Kidney capillary endothelial cell (primary cell): ENCODE results near the gene COL25A1.
"Not testable (repeated sequence)": the region's sequence is repeated elsewhere in the genome, so short reads cannot be mapped to it uniquely, and the experiment has no call there.

ENCODE experiments used
- DNase-seq: peaks from one replicate; pipeline ENCODE4 v3.0.0-alpha.2; 2018; ENCODE audit warnings: low spot score

Gene COL25A1

GRCh38 chr4:109166586-109166985 is 135.9 kb downstream of the COL25A1 start:
- DNase-seq, result no peak

- no peak for DNase-seq
These were observed 136.3 kb downstream of the COL25A1 start for GRCh38 chr4:109166126-109166525.

- no peak for DNase-seq
These were observed 138.4 kb downstream of the COL25A1 start for GRCh38 chr4:109164011-109164410.

GRCh38 chr4:109163493-109163892 is 139.0 kb downstream of the COL25A1 start:
- DNase-seq, result no peak

- DNase-seq, result no peak
These were observed 139.7 kb downstream of the COL25A1 start for GRCh38 chr4:109162759-109163158.

- DNase-seq, result no peak
These were observed 142.0 kb downstream of the COL25A1 start for GRCh38 chr4:109160494-109160893.

- no peak for DNase-seq
These were observed 144.8 kb downstream of the COL25A1 start for GRCh38 chr4:109157696-109158095.

- DNase-seq, result no peak
These were observed 145.3 kb downstream of the COL25A1 start for GRCh38 chr4:109157205-109157604.

- no peak for DNase-seq
These were observed 146.1 kb downstream of the COL25A1 start for GRCh38 chr4:109156356-109156755.

GRCh38 chr4:109155682-109156283 is 146.7 kb downstream of the COL25A1 start:
- no peak for DNase-seq

- no peak for DNase-seq
These were observed 147.4 kb downstream of the COL25A1 start for GRCh38 chr4:109155084-109155483.

- DNase-seq, result no peak
These were observed 148.0 kb downstream of the COL25A1 start for GRCh38 chr4:109154424-109154823.

- no peak for DNase-seq
These were observed 152.6 kb downstream of the COL25A1 start for GRCh38 chr4:109149836-109150235.

- DNase-seq, result no peak
These were observed 153.8 kb downstream of the COL25A1 start for GRCh38 chr4:109148577-109149075.

- DNase-seq, result no peak
These were observed 155.3 kb downstream of the COL25A1 start for GRCh38 chr4:109147135-109147534.

GRCh38 chr4:109146499-109146898 is 156.0 kb downstream of the COL25A1 start:
- no peak for DNase-seq

GRCh38 chr4:109138125-109138524 is 164.3 kb downstream of the COL25A1 start:
- not testable (repeated sequence) for DNase-seq

GRCh38 chr4:109134921-109135320 is 167.5 kb downstream of the COL25A1 start:
- no peak for DNase-seq

- DNase-seq, result no peak
These were observed 168.2 kb downstream of the COL25A1 start for GRCh38 chr4:109134268-109134667.

- DNase-seq, result no peak
These were observed 170.9 kb downstream of the COL25A1 start for GRCh38 chr4:109131559-109131958.

GRCh38 chr4:109128589-109128988 is 173.9 kb downstream of the COL25A1 start:
- no peak for DNase-seq

GRCh38 chr4:109127866-109128265 is 174.6 kb downstream of the COL25A1 start:
- no peak for DNase-seq

- no peak for DNase-seq
These were observed 175.6 kb downstream of the COL25A1 start for GRCh38 chr4:109126856-109127255.

- DNase-seq, result no peak
These were observed 177.4 kb downstream of the COL25A1 start for GRCh38 chr4:109125084-109125483.
